GM12801 (cell line): ENCODE measurements around the gene GYPA.

Source experiments
- CTCF ChIP-seq: IDR thresholded peaks from one replicate; pipeline ENCODE4 v1.5.1; 2011; ENCODE audit warnings: control low read depth; ENCODE audit not compliant: insufficient read length; ENCODE audit errors: extremely low read depth

Gene GYPA

DNA sequence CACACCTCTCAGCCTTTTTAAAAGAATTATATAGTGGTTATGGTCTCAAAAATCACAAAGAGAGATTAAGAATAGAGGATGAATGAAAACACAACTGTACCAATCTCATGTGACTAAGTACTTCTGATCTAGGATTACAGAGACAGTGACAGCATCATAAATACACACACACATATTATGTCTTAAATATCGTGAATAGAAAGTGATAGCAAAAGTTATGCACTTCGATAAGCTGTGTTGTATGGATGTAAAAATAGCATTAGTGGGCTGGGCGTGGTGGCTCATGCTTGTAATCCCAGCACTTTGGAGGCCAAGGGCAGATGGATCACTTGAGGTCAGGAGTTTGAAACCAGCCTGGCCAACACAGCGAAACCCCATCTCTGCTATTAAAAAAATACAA lies 25.0 kb downstream of the GYPA start:
- TF ChIP-seq CTCF, result no peak

GRCh38 chr4:144113546-144113945 lies 27.0 kb downstream of the GYPA start:
- TF ChIP-seq CTCF, result no peak

GRCh38 chr4:144104509-144105130 lies 35.9 kb downstream of the GYPA start:
- TF ChIP-seq CTCF, result no peak

GRCh38 chr4:144090744-144091143 lies 49.8 kb downstream of the GYPA start:
- TF ChIP-seq CTCF, result no peak
